ENCODE data around the gene PRPF19.

GRCh38 chr11:60852982-60853950, 53.1 kb downstream of the PRPF19 start:
- TF ChIP-seq CTCF (IDR thresholded peaks at IDR 0.05; ENCODE audit: borderline replicate concordance, extremely low read depth, low read length, poor library complexity, severe bottlenecking) (no peak), EZH2 (IDR thresholded peaks at IDR 0.05; ENCODE audit: borderline replicate concordance, low read depth, low read length, severe bottlenecking) (no peak)

All from DND-41 (cell line).